Thyroid gland (tissue), 4 donors: ENCODE measurements around the gene NIM1K.

Source experiments
- CTCF ChIP-seq, 6 experiments: fragments of 200-600 bp in 3 of 6; fragments of 450-650 bp in 3 of 6; sonication (generic) in 3 of 6; IDR thresholded peaks; one replicate each; pipeline ENCODE4 v1.5.1; 2016 to 2019; ENCODE audit warnings: antibody characterized with exemption in 6 of 6, mild to moderate bottlenecking in 2 of 6, inconsistent platforms in 1 of 6, moderate library complexity in 1 of 6
- POLR2A ChIP-seq, 2 donors: fragments of 450-650 bp; IDR thresholded peaks; one replicate each; pipeline ENCODE4 v1.6.1; 2017; ENCODE audit warnings: antibody characterized with exemption in 2 of 2, mild to moderate bottlenecking in 2 of 2, moderate library complexity in 1 of 2

GRCh38 chr5:43215073-43215631 is 23.1 kb downstream of the NIM1K start:
- TF ChIP-seq POLR2A (IDR thresholded peaks at IDR 0.05): no peak
- TF ChIP-seq CTCF (IDR thresholded peaks at IDR 0.05): no peak
